HepG2 (cell line): ENCODE data around the gene FMNL2. TPM values are rescaled to one million over a fixed set of nuclear protein-coding genes. Genes with fewer than 3 reads are reported as not detected.

ENCODE experiments used
- CEBPG ChIP-seq: IDR thresholded peaks from 2 replicates; pipeline ENCODE4 v1.6.1; 2016
- FOXA1 ChIP-seq, 2 experiments: fragments of 450-650 bp in 1 of 2; sonication (generic) in 1 of 2; formaldehyde crosslinking in 1 of 2; IDR thresholded peaks; 2 replicates each; pipeline versions ENCODE4 v1.4.0 to v1.6.1; 2016 to 2020; ENCODE audit warnings: missing genetic modification reagents in 1 of 2
- JUN ChIP-seq: sonication (generic); formaldehyde crosslinking; IDR thresholded peaks from 2 replicates; pipeline ENCODE4 v1.4.0; 2020; ENCODE audit warnings: mild to moderate bottlenecking, missing genetic modification reagents
- MED1 ChIP-seq: sonication (generic); formaldehyde crosslinking; IDR thresholded peaks from 2 replicates; pipeline ENCODE4 v1.4.0; 2020; ENCODE audit warnings: missing genetic modification reagents
- MIXL1 ChIP-seq: IDR thresholded peaks from 2 replicates; pipeline ENCODE4 v1.6.1; 2016
- RARG ChIP-seq: sonication (generic); formaldehyde crosslinking; IDR thresholded peaks from 2 replicates; pipeline ENCODE4 v1.4.0; 2020; ENCODE audit warnings: low read depth, mild to moderate bottlenecking, missing genetic modification reagents
- SRSF9 ChIP-seq: fragments of 200-400 bp; formaldehyde crosslinking; IDR thresholded peaks from 2 replicates; pipeline ENCODE4 v1.6.1; 2018; ENCODE audit warnings: borderline replicate concordance, mild to moderate bottlenecking, low read depth, low read length; ENCODE audit not compliant: insufficient read depth, poor library complexity, severe bottlenecking
- TARDBP ChIP-seq: sonication (generic); formaldehyde crosslinking; IDR thresholded peaks from 2 replicates; pipeline ENCODE4 v1.8.0; 2022; ENCODE audit warnings: mild to moderate bottlenecking, missing genetic modification reagents
- TCF7 ChIP-seq: sonication (generic); IDR thresholded peaks from 2 replicates; pipeline ENCODE4 v1.6.1; 2016; ENCODE audit warnings: antibody characterized with exemption, low read depth
- ZNF530 ChIP-seq: sonication (generic); formaldehyde crosslinking; IDR thresholded peaks from 2 replicates; pipeline ENCODE4 v1.5.0; 2020; ENCODE audit warnings: low read depth, mild to moderate bottlenecking, missing genetic modification reagents
- ZNF816 ChIP-seq: sonication (generic); formaldehyde crosslinking; IDR thresholded peaks from 2 replicates; pipeline ENCODE4 v1.8.0; 2022; ENCODE audit warnings: missing genetic modification reagents, mild to moderate bottlenecking, borderline replicate concordance
- polyA plus RNA-seq, 8 experiments: library from polyadenylated mRNA; depleted of rRNA in 3 of 8; stranded (reverse) in 7 of 8; unstranded in 1 of 8; fragments of >200 nt; fragmentation: Illumina TruSeq in 4 of 8; extraction: Trizol in 4 of 8; gene quantifications; 2 replicates each; pipeline versions ENCODE4 v1.2.1 to v1.2.3, GENCODE V29; 2011 to 2016; ENCODE audit warnings: low read depth in 4 of 8, missing spikeins in 1 of 8, mixed read lengths in 1 of 8; ENCODE audit not compliant: insufficient read depth in 1 of 8
- total RNA-seq, 5 experiments: library from RNA; depleted of rRNA; stranded (reverse); fragments of >200 nt; fragmentation: Illumina TruSeq; extraction: Trizol; gene quantifications; 2 replicates each; pipeline ENCODE4 v1.2.3, GENCODE V29; 2016; ENCODE audit warnings: low read depth in 1 of 5
- TF ChIP-seq, protein P1 (sequence below), 2 experiments: sonication (generic) in 1 of 2; formaldehyde crosslinking in 1 of 2; IDR thresholded peaks; 2 replicates each; pipeline versions ENCODE4 v1.5.1 to v1.6.1; 2011 to 2020; ENCODE audit warnings: borderline replicate concordance in 1 of 2, low read depth in 1 of 2, low read length in 1 of 2, mild to moderate bottlenecking in 1 of 2, missing genetic modification reagents in 1 of 2, moderate library complexity in 1 of 2
- TF ChIP-seq, protein P2 (sequence below): sonication (generic); formaldehyde crosslinking; IDR thresholded peaks from 2 replicates; pipeline ENCODE4 v1.8.0; 2023; ENCODE audit warnings: mild to moderate bottlenecking, missing genetic modification reagents
- TF ChIP-seq, protein P3 (sequence below): sonication (generic); formaldehyde crosslinking; IDR thresholded peaks from 2 replicates; pipeline ENCODE4 v1.4.0; 2020; ENCODE audit warnings: missing genetic modification reagents
- TF ChIP-seq, protein P4 (sequence below): sonication (generic); formaldehyde crosslinking; IDR thresholded peaks from 2 replicates; pipeline ENCODE4 v1.9.0; 2021; ENCODE audit warnings: missing genetic modification reagents, mild to moderate bottlenecking, borderline replicate concordance
- TF ChIP-seq, protein P5 (sequence below): sonication (generic); formaldehyde crosslinking; IDR thresholded peaks from 2 replicates; pipeline ENCODE4 v1.8.1; 2022; ENCODE audit warnings: mild to moderate bottlenecking, missing genetic modification reagents
- TF ChIP-seq, protein P6 (sequence below): sonication (generic); formaldehyde crosslinking; IDR thresholded peaks from 2 replicates; pipeline ENCODE4 v1.4.0; 2020; ENCODE audit warnings: low read depth, mild to moderate bottlenecking, missing genetic modification reagents
- TF ChIP-seq, protein P7 (sequence below): sonication (generic); formaldehyde crosslinking; IDR thresholded peaks from 2 replicates; pipeline ENCODE4 v1.5.1; 2020; ENCODE audit warnings: missing genetic modification reagents, mild to moderate bottlenecking, borderline replicate concordance

The FMNL2 gene
- total and polyA plus RNA-seq, 2 of the 13 experiments (the other 11 are each of a cell fraction or from before 2014, with no cell fraction given), result 66.5 to 67.7 TPM

DNA sequence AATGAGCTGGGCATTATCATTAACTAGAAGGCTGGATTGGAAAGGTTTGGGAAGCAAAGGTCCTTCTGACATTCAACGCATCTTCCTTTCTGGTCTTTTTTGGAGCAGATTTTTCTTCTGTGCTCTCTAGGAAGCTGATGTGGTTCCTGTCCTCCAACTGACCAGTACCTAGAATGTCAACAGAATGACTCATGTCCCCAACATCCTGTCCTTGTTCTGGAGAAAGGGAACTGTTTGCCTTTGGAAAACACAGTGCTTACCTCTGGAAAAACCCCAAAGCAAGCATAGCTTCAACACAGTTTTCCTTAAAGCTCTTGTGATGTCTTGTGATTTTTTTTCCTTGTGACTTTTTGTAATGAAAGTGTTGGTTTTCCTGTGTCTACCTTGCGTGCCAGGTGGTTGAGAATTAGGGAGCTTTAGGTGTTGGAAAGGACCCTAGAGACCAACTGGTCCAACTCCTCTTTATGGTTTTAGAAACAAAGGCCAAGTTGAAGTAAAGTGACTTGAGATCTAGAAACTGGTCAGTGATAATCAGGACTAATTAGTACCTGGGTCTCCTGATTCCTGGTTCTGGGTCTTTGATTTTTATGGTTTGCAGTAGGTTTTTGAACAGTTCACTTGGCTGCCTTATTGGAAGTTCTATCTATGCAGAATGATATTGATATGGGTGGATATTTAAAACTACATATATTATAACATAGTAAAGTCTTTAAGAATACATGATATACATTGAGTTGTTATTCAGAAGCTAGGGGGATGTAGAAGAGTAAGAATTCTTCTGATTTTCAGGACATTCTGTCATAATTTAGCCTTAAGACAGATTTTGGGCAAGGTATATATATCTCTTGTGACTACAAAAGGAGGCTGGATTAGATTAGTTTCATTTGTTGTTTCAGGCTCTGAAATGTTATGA is 70.5 kb downstream of the FMNL2 start (continued):
- TF ChIP-seq, protein P1, sequence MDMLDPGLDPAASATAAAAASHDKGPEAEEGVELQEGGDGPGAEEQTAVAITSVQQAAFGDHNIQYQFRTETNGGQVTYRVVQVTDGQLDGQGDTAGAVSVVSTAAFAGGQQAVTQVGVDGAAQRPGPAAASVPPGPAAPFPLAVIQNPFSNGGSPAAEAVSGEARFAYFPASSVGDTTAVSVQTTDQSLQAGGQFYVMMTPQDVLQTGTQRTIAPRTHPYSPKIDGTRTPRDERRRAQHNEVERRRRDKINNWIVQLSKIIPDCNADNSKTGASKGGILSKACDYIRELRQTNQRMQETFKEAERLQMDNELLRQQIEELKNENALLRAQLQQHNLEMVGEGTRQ (IDR thresholded peaks at IDR 0.05; ENCODE audit: low read depth, low read length), result no peak
- TF ChIP-seq, protein P1 (CRISPR knock-in tag; IDR thresholded peaks at IDR 0.05; ENCODE audit: borderline replicate concordance), result peak; percentile 42; the same call in 1 of the 2 replicates
- TF ChIP-seq MED1 (peak; percentile 94), CEBPG (CRISPR knock-in tag) (peak; percentile 60), JUN (peak; percentile 99), FOXA1 (IDR thresholded peaks at IDR 0.05) (peak; percentile 80), FOXA1 (CRISPR knock-in tag; IDR thresholded peaks at IDR 0.05) (peak; percentile 98), ZNF530 (no peak), TARDBP (peak; percentile 96), TCF7 (peak; percentile 58), SRSF9 (no peak), MIXL1 (CRISPR knock-in tag) (peak; percentile 73), RARG (CRISPR knock-in tag) (no peak), ZNF816 (CRISPR knock-in tag) (peak; percentile 71)
- TF ChIP-seq, protein P2, sequence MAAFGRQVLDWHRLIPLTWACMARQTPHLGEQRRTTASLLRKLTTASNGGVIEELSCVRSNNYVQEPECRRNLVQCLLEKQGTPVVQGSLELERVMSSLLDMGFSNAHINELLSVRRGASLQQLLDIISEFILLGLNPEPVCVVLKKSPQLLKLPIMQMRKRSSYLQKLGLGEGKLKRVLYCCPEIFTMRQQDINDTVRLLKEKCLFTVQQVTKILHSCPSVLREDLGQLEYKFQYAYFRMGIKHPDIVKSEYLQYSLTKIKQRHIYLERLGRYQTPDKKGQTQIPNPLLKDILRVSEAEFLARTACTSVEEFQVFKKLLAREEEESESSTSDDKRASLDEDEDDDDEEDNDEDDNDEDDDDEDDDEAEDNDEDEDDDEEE (CRISPR knock-in tag), result no peak
- TF ChIP-seq, protein P3, sequence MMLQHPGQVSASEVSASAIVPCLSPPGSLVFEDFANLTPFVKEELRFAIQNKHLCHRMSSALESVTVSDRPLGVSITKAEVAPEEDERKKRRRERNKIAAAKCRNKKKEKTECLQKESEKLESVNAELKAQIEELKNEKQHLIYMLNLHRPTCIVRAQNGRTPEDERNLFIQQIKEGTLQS (CRISPR knock-in tag), result peak; percentile 99
- TF ChIP-seq, protein P4, sequence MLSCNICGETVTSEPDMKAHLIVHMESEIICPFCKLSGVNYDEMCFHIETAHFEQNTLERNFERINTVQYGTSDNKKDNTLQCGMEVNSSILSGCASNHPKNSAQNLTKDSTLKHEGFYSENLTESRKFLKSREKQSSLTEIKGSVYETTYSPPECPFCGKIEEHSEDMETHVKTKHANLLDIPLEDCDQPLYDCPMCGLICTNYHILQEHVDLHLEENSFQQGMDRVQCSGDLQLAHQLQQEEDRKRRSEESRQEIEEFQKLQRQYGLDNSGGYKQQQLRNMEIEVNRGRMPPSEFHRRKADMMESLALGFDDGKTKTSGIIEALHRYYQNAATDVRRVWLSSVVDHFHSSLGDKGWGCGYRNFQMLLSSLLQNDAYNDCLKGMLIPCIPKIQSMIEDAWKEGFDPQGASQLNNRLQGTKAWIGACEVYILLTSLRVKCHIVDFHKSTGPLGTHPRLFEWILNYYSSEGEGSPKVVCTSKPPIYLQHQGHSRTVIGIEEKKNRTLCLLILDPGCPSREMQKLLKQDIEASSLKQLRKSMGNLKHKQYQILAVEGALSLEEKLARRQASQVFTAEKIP (CRISPR knock-in tag), result no peak
- TF ChIP-seq, protein P5, sequence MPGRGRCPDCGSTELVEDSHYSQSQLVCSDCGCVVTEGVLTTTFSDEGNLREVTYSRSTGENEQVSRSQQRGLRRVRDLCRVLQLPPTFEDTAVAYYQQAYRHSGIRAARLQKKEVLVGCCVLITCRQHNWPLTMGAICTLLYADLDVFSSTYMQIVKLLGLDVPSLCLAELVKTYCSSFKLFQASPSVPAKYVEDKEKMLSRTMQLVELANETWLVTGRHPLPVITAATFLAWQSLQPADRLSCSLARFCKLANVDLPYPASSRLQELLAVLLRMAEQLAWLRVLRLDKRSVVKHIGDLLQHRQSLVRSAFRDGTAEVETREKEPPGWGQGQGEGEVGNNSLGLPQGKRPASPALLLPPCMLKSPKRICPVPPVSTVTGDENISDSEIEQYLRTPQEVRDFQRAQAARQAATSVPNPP (CRISPR knock-in tag), result 0 out of 2 replicates have a peak, but pooled peaks have one; percentile 38
- TF ChIP-seq, protein P6, sequence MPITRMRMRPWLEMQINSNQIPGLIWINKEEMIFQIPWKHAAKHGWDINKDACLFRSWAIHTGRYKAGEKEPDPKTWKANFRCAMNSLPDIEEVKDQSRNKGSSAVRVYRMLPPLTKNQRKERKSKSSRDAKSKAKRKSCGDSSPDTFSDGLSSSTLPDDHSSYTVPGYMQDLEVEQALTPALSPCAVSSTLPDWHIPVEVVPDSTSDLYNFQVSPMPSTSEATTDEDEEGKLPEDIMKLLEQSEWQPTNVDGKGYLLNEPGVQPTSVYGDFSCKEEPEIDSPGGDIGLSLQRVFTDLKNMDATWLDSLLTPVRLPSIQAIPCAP (CRISPR knock-in tag), result no peak
- TF ChIP-seq, protein P7, sequence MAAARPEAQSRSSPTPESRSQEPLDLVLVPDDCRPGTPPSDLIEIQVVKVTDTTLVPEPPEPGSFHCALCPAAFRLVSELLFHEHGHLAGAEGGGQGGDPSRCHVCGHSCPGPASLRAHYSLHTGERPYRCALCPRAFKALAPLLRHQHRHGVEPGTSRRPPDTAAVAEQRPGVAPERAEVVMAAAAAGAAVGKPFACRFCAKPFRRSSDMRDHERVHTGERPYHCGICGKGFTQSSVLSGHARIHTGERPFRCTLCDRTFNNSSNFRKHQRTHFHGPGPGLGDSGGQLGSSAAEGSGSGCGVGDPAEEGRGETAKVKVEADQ (CRISPR knock-in tag), result 0 out of 2 replicates have a peak, but pooled peaks have one; percentile 42
